Right renal pelvis (tissue), 4 donors: ENCODE measurements around the gene OR2T34. TPM values are rescaled to one million over a fixed set of nuclear protein-coding genes. Genes with fewer than 3 reads are reported as not detected.
"Not testable (repeated sequence)": the region's sequence is repeated elsewhere in the genome, so short reads cannot be mapped to it uniquely, and the experiment has no call there.

Experiments
- DNase-seq, 4 donors: peaks; one replicate each; pipeline ENCODE4 v3.0.0-alpha.2; 2013; ENCODE audit warnings: low read depth in 4 of 4, low spot score in 3 of 4, missing footprints in 1 of 4
- polyA plus RNA-seq, 4 donors: library from polyadenylated mRNA; unstranded; fragments of 120-200 nt; gene quantifications; one replicate each; pipeline ENCODE4 v1.2.1, GENCODE V29; 2013; ENCODE audit not compliant: insufficient read length in 4 of 4

Gene OR2T34, protein sequence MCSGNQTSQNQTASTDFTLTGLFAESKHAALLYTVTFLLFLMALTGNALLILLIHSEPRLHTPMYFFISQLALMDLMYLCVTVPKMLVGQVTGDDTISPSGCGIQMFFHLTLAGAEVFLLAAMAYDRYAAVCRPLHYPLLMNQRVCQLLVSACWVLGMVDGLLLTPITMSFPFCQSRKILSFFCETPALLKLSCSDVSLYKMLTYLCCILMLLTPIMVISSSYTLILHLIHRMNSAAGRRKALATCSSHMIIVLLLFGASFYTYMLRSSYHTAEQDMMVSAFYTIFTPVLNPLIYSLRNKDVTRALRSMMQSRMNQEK
- polyA plus RNA-seq: not detected

DNA sequence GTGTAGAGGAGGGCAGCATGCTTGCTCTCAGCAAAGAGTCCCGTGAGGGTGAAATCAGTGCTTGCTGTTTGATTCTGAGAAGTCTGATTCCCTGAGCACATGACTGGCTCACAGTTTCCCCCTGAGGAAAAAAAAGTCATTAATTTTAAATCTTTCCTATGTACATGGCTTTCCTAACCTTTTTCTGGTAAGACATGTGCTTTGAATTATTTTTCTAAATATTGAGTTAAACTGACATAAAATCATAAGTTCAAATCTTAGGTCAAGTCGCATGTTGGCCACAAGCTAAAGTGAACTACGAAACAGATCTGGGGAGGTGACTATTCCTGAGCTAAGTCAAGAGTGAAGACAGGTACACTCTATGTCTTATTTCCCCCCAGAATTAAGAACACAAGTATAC, at the start of gene OR2T34:
TSS of gene OR2T34 (minus strand) at position 101 of the 400 bp plus-strand sequence. CDS start at position 101, 0 bp downstream.
- DNase-seq: not testable (repeated sequence)

GRCh38 chr1:248622570-248623001, 48.0 kb upstream of the OR2T34 start:
- DNase-seq: peak in 2 of 4 donors; percentile 1 to 10

- no peak for DNase-seq
Measured at GRCh38 chr1:248621770-248622169, 47.2 kb upstream of the OR2T34 start.

- DNase-seq: peak in 2 of 4 donors; percentile 5 to 18
Measured at GRCh38 chr1:248618878-248619277, 44.3 kb upstream of the OR2T34 start.

DNA sequence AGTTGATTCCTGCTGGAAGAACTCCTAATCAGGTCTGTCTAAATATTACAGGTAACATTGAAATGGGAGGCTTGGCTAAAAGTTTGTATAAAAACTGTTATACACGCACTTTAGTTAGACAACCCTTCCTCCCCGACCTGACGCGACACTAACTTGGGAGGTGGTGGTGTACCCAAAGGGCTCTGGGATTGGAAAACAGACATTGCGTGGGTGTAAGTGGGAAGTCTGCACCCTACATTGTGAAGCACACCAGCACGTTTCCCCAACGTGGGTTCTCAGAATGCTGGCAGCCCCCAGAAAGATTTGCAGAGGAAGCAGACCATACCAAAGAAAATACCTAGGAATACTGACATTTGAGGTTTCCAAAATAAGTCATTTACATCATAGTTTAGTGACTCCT, 43.6 kb upstream of the OR2T34 start:
- DNase-seq: no peak

GRCh38 chr1:248613742-248614141, 39.2 kb upstream of the OR2T34 start:
- no peak for DNase-seq

DNA sequence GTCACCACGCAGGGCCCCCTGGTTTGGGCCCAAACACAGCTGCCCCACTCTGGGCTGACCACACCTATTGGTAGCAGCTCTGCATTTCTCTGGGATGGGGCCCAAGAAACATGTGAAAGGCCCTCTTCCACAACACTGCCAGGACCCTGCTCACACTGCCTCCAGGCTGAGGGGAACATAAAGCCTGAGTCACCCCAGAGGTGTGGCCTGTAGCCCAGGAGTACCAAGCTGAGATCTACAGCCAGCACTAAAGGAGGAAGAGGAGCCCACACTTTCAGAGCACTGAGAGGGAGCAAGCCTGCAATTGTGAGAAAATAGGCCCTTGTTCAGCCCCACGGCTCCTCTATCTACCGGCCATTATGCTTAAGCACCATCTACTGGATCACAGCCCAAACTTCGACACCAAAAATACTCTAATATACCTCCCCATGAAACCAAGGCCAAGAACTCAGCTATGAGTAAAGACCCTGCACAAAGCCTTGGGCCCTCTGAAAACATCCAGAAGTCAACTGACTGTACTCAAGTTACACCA, 37.4 kb upstream of the OR2T34 start:
- no peak for DNase-seq

GRCh38 chr1:248610301-248610700, 35.7 kb upstream of the OR2T34 start:
- DNase-seq: no peak

DNA sequence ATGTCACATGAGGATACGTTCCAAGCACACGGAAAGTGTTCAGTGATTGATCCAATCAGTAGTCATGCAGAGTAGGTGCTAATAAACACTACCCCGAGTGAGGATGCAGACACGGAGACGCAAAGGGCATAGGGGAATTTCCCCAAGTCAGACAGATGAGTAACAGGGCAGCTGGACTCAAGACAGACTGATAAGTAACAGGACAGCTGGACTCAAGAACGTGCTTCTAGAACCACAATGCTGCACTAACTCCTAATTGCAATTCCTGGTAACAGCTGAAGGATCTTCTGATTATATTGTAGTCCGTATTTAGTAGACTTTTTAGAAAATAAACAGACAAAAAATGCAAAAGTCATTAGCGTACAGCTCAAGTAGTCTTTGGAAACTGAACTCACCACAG, 24.8 kb upstream of the OR2T34 start:
- DNase-seq: no peak

DNA sequence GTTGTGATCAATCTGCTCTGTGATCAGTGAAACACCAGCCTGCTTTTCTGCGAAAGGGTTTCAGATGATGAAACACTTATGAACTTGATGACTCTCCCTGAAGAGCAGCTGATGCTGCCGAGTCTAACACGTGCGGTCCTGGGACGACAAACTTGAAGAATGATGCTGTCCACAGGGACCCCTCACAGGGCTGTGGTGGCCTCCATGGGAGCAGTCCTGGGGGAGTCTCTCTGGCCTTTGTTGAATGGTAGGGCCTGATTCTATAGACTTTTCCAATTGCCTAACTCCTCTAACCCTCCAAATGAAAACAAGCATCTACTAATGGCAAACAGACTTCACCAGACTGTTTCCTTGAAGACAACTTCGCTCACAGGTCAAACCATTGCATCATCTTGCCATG, 23.0 kb upstream of the OR2T34 start, which contains the start of gene OR2T10:
TSS of gene OR2T10 (minus strand) at position 112 of the 400 bp plus-strand sequence. CDS start 3,932 bp downstream, outside the sequence.
- DNase-seq: no peak

DNA sequence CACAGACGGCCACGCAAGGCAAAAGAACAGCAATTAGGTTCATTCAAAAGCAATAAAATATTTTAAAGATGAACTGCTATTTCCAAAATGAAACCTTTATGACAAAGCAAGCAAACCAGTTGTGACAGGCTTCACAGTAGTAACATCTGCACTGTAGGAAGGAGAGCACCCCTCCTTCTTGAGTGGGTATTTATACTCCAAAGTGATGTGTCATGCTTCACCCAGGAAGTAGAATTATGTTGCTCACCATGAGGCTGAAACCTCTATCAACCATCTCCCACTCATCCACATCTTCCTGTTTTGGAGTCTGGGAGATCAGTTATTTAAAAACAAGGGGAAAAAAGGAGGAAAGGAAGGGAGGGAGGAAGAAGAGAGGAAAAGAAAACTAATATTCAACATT, 22.1 kb upstream of the OR2T34 start:
- DNase-seq: no peak

DNA sequence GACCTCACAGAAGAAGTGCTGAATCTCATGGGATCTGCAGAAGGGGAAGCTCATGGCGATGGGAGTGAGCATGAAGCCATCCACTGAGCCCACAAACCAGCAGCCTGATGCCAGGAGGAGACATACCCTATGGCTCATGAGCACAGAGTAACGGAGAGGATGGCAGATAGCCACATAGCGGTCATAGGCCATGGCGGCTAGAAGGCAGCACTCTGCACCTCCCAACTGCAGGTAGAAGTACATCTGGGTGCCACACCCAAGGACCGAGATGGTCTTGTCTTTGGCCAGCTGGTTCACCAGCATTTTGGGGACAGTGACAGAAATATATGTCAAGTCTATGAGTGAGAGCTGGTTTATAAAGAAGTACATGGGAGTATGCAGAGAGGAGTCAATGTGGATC, 18.7 kb upstream of the OR2T34 start:
- no peak for DNase-seq

DNA sequence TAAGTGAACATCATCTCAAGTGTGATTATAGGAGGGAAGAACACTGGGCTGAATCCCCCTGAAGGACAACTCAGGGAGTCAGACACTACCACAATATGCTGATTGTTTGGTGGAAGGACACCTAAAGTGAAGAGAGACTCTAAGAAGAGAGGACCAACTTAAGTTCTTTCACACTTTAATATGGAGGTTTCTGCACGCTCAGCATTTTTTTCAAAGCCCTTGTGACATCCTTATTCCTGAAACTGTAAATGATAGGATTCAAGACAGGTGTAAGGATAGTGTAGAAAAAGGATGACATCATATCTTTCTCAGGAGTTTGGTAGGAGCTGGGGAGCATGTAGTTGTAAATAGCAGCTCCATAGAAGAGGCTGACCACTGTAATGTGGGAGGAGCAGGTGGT, 18.1 kb upstream of the OR2T34 start:
- no peak for DNase-seq

GRCh38 chr1:248590055-248590454, 15.5 kb upstream of the OR2T34 start:
- no peak for DNase-seq

GRCh38 chr1:248589334-248589733, 14.8 kb upstream of the OR2T34 start:
- DNase-seq: no peak

DNA sequence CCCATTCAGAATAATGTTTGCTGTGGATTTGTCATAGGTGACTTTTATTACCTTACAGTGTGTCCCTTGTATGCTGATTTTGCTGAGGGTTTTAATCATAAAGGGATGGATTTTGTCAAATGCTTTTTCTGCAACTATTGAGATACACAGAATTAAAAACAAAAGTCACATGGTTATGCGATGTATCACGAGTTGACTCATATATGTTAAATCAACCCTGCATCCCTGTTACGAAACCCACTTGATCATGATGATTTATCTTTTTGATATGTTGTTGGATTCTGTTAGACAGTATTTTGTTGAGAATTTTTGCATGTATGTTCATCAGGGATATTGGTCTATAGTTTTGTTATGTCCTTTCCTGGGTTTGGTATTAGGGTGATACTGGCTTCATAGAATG, 10.7 kb upstream of the OR2T34 start:
- DNase-seq: no peak

- no peak for DNase-seq
Measured at GRCh38 chr1:248576260-248576980, 1.9 kb upstream of the OR2T34 start.

DNA sequence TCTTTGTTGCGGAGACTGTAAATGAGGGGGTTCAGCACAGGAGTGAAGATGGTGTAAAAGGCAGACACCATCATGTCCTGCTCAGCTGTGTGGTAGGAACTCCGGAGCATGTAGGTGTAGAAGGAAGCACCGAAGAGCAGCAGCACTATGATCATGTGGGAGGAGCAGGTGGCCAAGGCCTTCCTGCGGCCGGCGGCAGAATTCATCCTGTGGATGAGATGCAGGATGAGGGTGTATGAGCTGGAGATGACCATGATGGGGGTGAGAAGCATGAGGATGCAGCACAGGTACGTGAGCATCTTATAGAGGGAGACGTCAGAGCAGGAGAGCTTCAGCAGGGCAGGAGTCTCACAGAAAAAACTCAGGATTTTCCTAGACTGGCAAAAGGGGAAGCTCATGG, 701 bp downstream of the OR2T34 start:
- not testable (repeated sequence) for DNase-seq

- not testable (repeated sequence) for DNase-seq
Measured at GRCh38 chr1:248572049-248572448, 2.5 kb downstream of the OR2T34 start.

- not testable (repeated sequence) for DNase-seq
Measured at GRCh38 chr1:248570811-248571210, 3.7 kb downstream of the OR2T34 start.

DNA sequence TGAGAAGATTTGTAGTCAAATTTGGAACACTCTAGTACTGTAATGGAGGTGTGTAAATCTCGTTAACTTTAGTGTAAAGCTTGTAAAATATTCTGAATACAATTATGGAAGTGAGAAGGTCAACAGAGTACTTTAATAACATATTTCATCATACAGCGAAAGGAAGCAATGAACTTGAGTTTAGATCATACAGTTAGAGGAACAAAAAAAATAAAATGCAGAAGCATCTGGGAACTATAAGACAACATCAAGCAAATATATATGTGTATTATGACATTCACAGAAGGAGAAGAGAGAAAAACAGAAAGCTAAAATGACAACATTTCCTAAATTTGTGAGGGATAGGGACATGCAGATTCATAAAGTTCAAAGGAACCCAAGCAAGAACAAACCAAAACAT, 5.5 kb downstream of the OR2T34 start:
- not testable (repeated sequence) for DNase-seq
